ENCODE measurements around the gene FTO. TPM values are rescaled to one million over a fixed set of nuclear protein-coding genes. Genes with fewer than 3 reads are reported as not detected.

FTO gene
- polyA plus RNA-seq, 1 donor from 2014 or later, result 80.1 TPM

GRCh38 chr16:53882310-53882709, 178.4 kb downstream of the FTO start:
- H3K4me3 ChIP-seq (ENCODE audit: low read length), result no peak overlapping the region
- H4K20me1 ChIP-seq (ENCODE audit: insufficient read depth), result no peaks in the 10 kb centered on the region
- H3K9me2 ChIP-seq (ENCODE audit: insufficient read depth, low read length), result no peaks in the 10 kb centered on the region
- H3K27me3 ChIP-seq (ENCODE audit: insufficient read depth, low read depth, low read length), result no peaks in the 10 kb centered on the region
- no peaks in the 10 kb centered on the region for H3K9me3 ChIP-seq (ENCODE audit: low read length)
- H3K9ac ChIP-seq (ENCODE audit: low read length), result no peak overlapping the region
- no peak overlapping the region for H3K4me2 ChIP-seq (ENCODE audit: low read length)
- no peak overlapping the region for H2AFZ ChIP-seq (ENCODE audit: low read depth, low read length)
- H3K79me2 ChIP-seq (replicated peaks; ENCODE audit: insufficient read depth, low read length), result no peaks in the 10 kb centered on the region
- H3K36me3 ChIP-seq (ENCODE audit: insufficient read depth, low read length), result no peaks in the 10 kb centered on the region
- H3F3A ChIP-seq (ENCODE audit: insufficient read depth, low read length, poor library complexity, severe bottlenecking), result no peaks in the 10 kb centered on the region
- TF ChIP-seq CTCF (IDR thresholded peaks at IDR 0.05; ENCODE audit: poor library complexity, severe bottlenecking), result no peak
- TF ChIP-seq TAF1 (IDR thresholded peaks at IDR 0.05; ENCODE audit: low read depth), result no peak
- no peak for TF ChIP-seq REST (IDR thresholded peaks at IDR 0.05; ENCODE audit: borderline replicate concordance)
- TF ChIP-seq SMC3 (conservative IDR thresholded peaks at IDR 0.05; ENCODE audit: poor library complexity), result no peak
- no peak for TF ChIP-seq EP300 (conservative IDR thresholded peaks at IDR 0.05; ENCODE audit: poor library complexity, severe bottlenecking)
- TF ChIP-seq MXI1 (conservative IDR thresholded peaks at IDR 0.05; ENCODE audit: poor library complexity, severe bottlenecking), result no peak
- H3K27ac ChIP-seq (ENCODE audit: low read length), result no peak overlapping the region

- Histone ChIP-seq H2AFZ (ENCODE audit: low read depth, low read length) (no peak overlapping the region), H3K79me2 (replicated peaks; ENCODE audit: insufficient read depth, low read length) (no peaks in the 10 kb centered on the region), H3K4me2 (ENCODE audit: low read length) (no peak overlapping the region), H3K27me3 (ENCODE audit: insufficient read depth, low read depth, low read length) (no peaks in the 10 kb centered on the region), H3K36me3 (ENCODE audit: insufficient read depth, low read length) (no peaks in the 10 kb centered on the region), H3K9me2 (ENCODE audit: insufficient read depth, low read length) (no peaks in the 10 kb centered on the region), H4K20me1 (ENCODE audit: insufficient read depth) (no peaks in the 10 kb centered on the region), H3K9me3 (ENCODE audit: low read length) (no peaks in the 10 kb centered on the region), H3F3A (ENCODE audit: insufficient read depth, low read length, poor library complexity, severe bottlenecking) (no peaks in the 10 kb centered on the region), H3K27ac (ENCODE audit: low read length) (no peak overlapping the region), H3K4me3 (ENCODE audit: low read length) (no peak overlapping the region), H3K9ac (ENCODE audit: low read length) (no peak overlapping the region)
- TF ChIP-seq RAD21 (conservative IDR thresholded peaks at IDR 0.05), result no peak
- TF ChIP-seq POLR2AphosphoS5 (IDR thresholded peaks at IDR 0.05), result no peak
Measured at GRCh38 chr16:53884748-53885147, 180.8 kb downstream of the FTO start.

GRCh38 chr16:53886482-53887378, 182.8 kb downstream of the FTO start:
- Histone ChIP-seq H3F3A (ENCODE audit: insufficient read depth, low read length, poor library complexity, severe bottlenecking) (no peaks in the 10 kb centered on the region), H3K79me2 (replicated peaks; ENCODE audit: insufficient read depth, low read length) (no peaks in the 10 kb centered on the region), H3K9me2 (ENCODE audit: insufficient read depth, low read length) (no peaks in the 10 kb centered on the region), H3K27me3 (ENCODE audit: insufficient read depth, low read depth, low read length) (no peaks in the 10 kb centered on the region), H3K4me3 (ENCODE audit: low read length) (no peak overlapping the region), H3K9me3 (ENCODE audit: low read length) (no peaks in the 10 kb centered on the region), H4K20me1 (ENCODE audit: insufficient read depth) (no peaks in the 10 kb centered on the region), H3K4me2 (ENCODE audit: low read length) (no peak overlapping the region), H3K9ac (ENCODE audit: low read length) (no peak overlapping the region), H2AFZ (ENCODE audit: low read depth, low read length) (no peak overlapping the region), H3K27ac (ENCODE audit: low read length) (no peak overlapping the region), H3K36me3 (ENCODE audit: insufficient read depth, low read length) (no peaks in the 10 kb centered on the region)
- TF ChIP-seq TAF1 (IDR thresholded peaks at IDR 0.05; ENCODE audit: low read depth) (no peak), EZH2 (IDR thresholded peaks at IDR 0.05; ENCODE audit: borderline replicate concordance, insufficient read depth, low read length, poor library complexity, severe bottlenecking) (no peak), MXI1 (conservative IDR thresholded peaks at IDR 0.05; ENCODE audit: poor library complexity, severe bottlenecking) (no peak), CTCF (IDR thresholded peaks at IDR 0.05; ENCODE audit: poor library complexity, severe bottlenecking) (no peak), REST (IDR thresholded peaks at IDR 0.05; ENCODE audit: borderline replicate concordance) (no peak), SMC3 (conservative IDR thresholded peaks at IDR 0.05; ENCODE audit: poor library complexity) (no peak), POLR2AphosphoS5 (IDR thresholded peaks at IDR 0.05) (no peak), EP300 (conservative IDR thresholded peaks at IDR 0.05; ENCODE audit: poor library complexity, severe bottlenecking) (no peak)

Data from neural cell (in vitro differentiated cells).